Esophagus muscularis mucosa (tissue), 4 donors: ENCODE data around the gene CORIN. TPM values are rescaled to one million over a fixed set of nuclear protein-coding genes. Genes with fewer than 3 reads are reported as not detected.

ENCODE experiments used
- DNase-seq: peaks from one replicate; pipeline ENCODE4 v3.0.0-alpha.2; 2017; ENCODE audit errors: extremely low spot score
- H3K27ac ChIP-seq, 4 donors: fragments of 200-600 bp; sonication (generic); replicated peaks in 1 of 4; 1 replicate in 3 of 4; 2 replicates in 1 of 4; pipeline ENCODE4 v1.5.1; 2016 to 2019; ENCODE audit warnings: mild to moderate bottlenecking in 1 of 4
- H3K27me3 ChIP-seq, 4 donors: fragments of 200-600 bp; sonication (generic); one replicate each; pipeline versions ENCODE4 v1.5.1 to v1.6.0; 2016 to 2019
- H3K36me3 ChIP-seq, 4 donors: fragments of 200-600 bp; sonication (generic); one replicate each; pipeline ENCODE4 v1.5.1; 2016 to 2019
- H3K4me1 ChIP-seq, 4 donors: fragments of 200-600 bp; sonication (generic); one replicate each; pipeline ENCODE4 v1.5.1; 2016 to 2019
- H3K4me3 ChIP-seq, 4 donors: fragments of 200-600 bp; sonication (generic); 1 replicate in 2 of 4; 2 replicates in 2 of 4; pipeline ENCODE4 v1.5.1; 2016 to 2019; ENCODE audit warnings: mild to moderate bottlenecking in 4 of 4, moderate library complexity in 1 of 4
- H3K9me3 ChIP-seq, 4 donors: fragments of 200-600 bp; sonication (generic); 1 replicate in 3 of 4; 2 replicates in 1 of 4; pipeline ENCODE4 v1.5.1; 2016 to 2019
- CTCF ChIP-seq, 3 experiments: fragments of 200-600 bp in 2 of 3; fragments of 450-650 bp in 1 of 3; sonication (generic) in 2 of 3; IDR thresholded peaks; one replicate each; pipeline ENCODE4 v1.5.1; 2017 to 2019; ENCODE audit warnings: antibody characterized with exemption in 3 of 3, mild to moderate bottlenecking in 2 of 3, moderate library complexity in 1 of 3
- EP300 ChIP-seq: sonication (generic); formaldehyde crosslinking; IDR thresholded peaks from one replicate; pipeline ENCODE4 v1.6.1; 2017; ENCODE audit warnings: antibody characterized with exemption
- POLR2A ChIP-seq: fragments of 450-650 bp; IDR thresholded peaks from one replicate; pipeline ENCODE4 v1.6.1; 2017; ENCODE audit warnings: antibody characterized with exemption, moderate library complexity, mild to moderate bottlenecking, low read depth
- POLR2AphosphoS5 ChIP-seq, 2 donors: sonication (generic); formaldehyde crosslinking; IDR thresholded peaks; one replicate each; pipeline ENCODE4 v1.6.1; 2017; ENCODE audit warnings: antibody characterized with exemption in 2 of 2
- WGBS: methylation state at CpG from one replicate; pipeline ENCODE4 v1.1.5; 2018; 5-methylcytosine and 5-hydroxymethylcytosine counted together
- intact Hi-C: fragments of 100-400 bp; cut with DNase I; formaldehyde crosslinking; loops from one replicate; pipeline ENCODE4 v1.15.1; 2023
- total RNA-seq, 4 donors: library from RNA; depleted of rRNA; stranded (reverse); fragments of >200 nt; gene quantifications; one replicate each; pipeline versions ENCODE4 v1.1.0 to v1.2.1, GENCODE V29; 2016

The CORIN gene
- total RNA-seq, 4 donors from 2014 or later, result 1.2 to 4.8 (median 2.8) TPM

- no peak overlapping the region for H3K27ac ChIP-seq
- 88% methylated on average over 6 of the region's 6 CpGs for WGBS
- DNase-seq, result no peak
- no peaks in the 10 kb centered on the region for H3K36me3 ChIP-seq
- no peak overlapping the region for H3K4me3 ChIP-seq
- no peaks in the 10 kb centered on the region for H3K9me3 ChIP-seq
- intact Hi-C loops, result no loop called here
- H3K4me1 ChIP-seq, result no peaks in the 10 kb centered on the region
- TF ChIP-seq POLR2AphosphoS5 (IDR thresholded peaks at IDR 0.05) (no peak), POLR2A (no peak), CTCF (IDR thresholded peaks at IDR 0.05) (no peak), EP300 (no peak)
- H3K27me3 ChIP-seq, result no peaks in the 10 kb centered on the region
These were observed 116.4 kb downstream of the CORIN start for GRCh38 chr4:47721485-47721884.

GRCh38 chr4:47720787-47721186 lies 117.1 kb downstream of the CORIN start:
- 90% methylated on average over 2 of the region's 2 CpGs for WGBS
- Histone ChIP-seq H3K27ac (no peak overlapping the region), H3K4me3 (no peak overlapping the region), H3K9me3 (no peaks in the 10 kb centered on the region), H3K27me3 (no peaks in the 10 kb centered on the region), H3K4me1 (no peaks in the 10 kb centered on the region), H3K36me3 (no peaks in the 10 kb centered on the region)
- TF ChIP-seq CTCF (IDR thresholded peaks at IDR 0.05), result no peak
- no peak for TF ChIP-seq POLR2A
- no peak for TF ChIP-seq EP300
- no peak for TF ChIP-seq POLR2AphosphoS5 (IDR thresholded peaks at IDR 0.05)
- intact Hi-C loops, result no loop called here
- no peak for DNase-seq

GRCh38 chr4:47719576-47719975 lies 118.3 kb downstream of the CORIN start:
- Histone ChIP-seq H3K4me1 (no peaks in the 10 kb centered on the region), H3K27ac (no peak overlapping the region), H3K36me3 (no peaks in the 10 kb centered on the region), H3K27me3 (no peaks in the 10 kb centered on the region), H3K4me3 (no peak overlapping the region), H3K9me3 (no peaks in the 10 kb centered on the region)
- TF ChIP-seq EP300, result no peak
- TF ChIP-seq POLR2AphosphoS5 (IDR thresholded peaks at IDR 0.05), result no peak
- TF ChIP-seq CTCF (IDR thresholded peaks at IDR 0.05), result no peak
- intact Hi-C loops, result no loop called here
- WGBS, result 71% methylated on average over 4 of the region's 4 CpGs
- no peak for DNase-seq

GRCh38 chr4:47718696-47719095 lies 119.2 kb downstream of the CORIN start:
- H3K9me3 ChIP-seq, result no peaks in the 10 kb centered on the region
- H3K27me3 ChIP-seq, result no peaks in the 10 kb centered on the region
- H3K4me3 ChIP-seq, result no peak overlapping the region
- 83% methylated on average over 2 of the region's 2 CpGs for WGBS
- no peaks in the 10 kb centered on the region for H3K4me1 ChIP-seq
- no peak overlapping the region for H3K27ac ChIP-seq
- DNase-seq, result no peak
- no peaks in the 10 kb centered on the region for H3K36me3 ChIP-seq
- TF ChIP-seq POLR2A (no peak), EP300 (no peak), CTCF (IDR thresholded peaks at IDR 0.05) (no peak), POLR2AphosphoS5 (IDR thresholded peaks at IDR 0.05) (no peak)
- intact Hi-C loops, result no loop called here

- 76% methylated on average over 5 of the region's 5 CpGs for WGBS
These were observed 120.7 kb downstream of the CORIN start for GRCh38 chr4:47717188-47717587.

More at GRCh38 chr4:47717188-47717587, 120.7 kb downstream of the CORIN start:
- TF ChIP-seq CTCF (IDR thresholded peaks at IDR 0.05) (no peak), EP300 (no peak), POLR2A (no peak), POLR2AphosphoS5 (IDR thresholded peaks at IDR 0.05) (no peak)
- no peaks in the 10 kb centered on the region for H3K9me3 ChIP-seq
- H3K27ac ChIP-seq, result no peak overlapping the region
- intact Hi-C loops, result no loop called here
- no peaks in the 10 kb centered on the region for H3K27me3 ChIP-seq
- no peak for DNase-seq
- no peaks in the 10 kb centered on the region for H3K36me3 ChIP-seq
- H3K4me1 ChIP-seq, result peaks cover 0 to 4% (median 0%) of the 10 kb centered on the region in 4 donors
- H3K4me3 ChIP-seq, result no peak overlapping the region
